Keratinocyte (primary cell): ENCODE data around the gene UGT1A4. TPM values are rescaled to one million over a fixed set of nuclear protein-coding genes. Genes with fewer than 3 reads are reported as not detected.

Experiments used
- DNase-seq: peaks from one replicate; pipeline ENCODE4 v3.0.0-alpha.2; 2011; ENCODE audit warnings: low read depth, missing footprints, low spot score
- FAIRE-seq: peaks from 2 replicates; lab custom pipeline; 2011; peaks lifted over from hg19 to GRCh38; lab: Jason Lieb, UNC
- H2AFZ ChIP-seq: 2 replicates; pipeline ENCODE4 v1.6.0; 2012; ENCODE audit warnings: low read length, control low read depth, inconsistent platforms; ENCODE audit not compliant: control insufficient read depth
- H3K27ac ChIP-seq: 2 replicates; pipeline ENCODE4 v1.5.1; 2011; ENCODE audit warnings: low read length; ENCODE audit not compliant: control insufficient read depth, insufficient read depth
- H3K27me3 ChIP-seq: 3 replicates; pipeline ENCODE4 v1.6.0; 2011; ENCODE audit warnings: low read length; ENCODE audit not compliant: control insufficient read depth, insufficient read depth; ENCODE audit errors: extremely low read depth
- H3K36me3 ChIP-seq, 2 experiments: 2 replicates in 1 of 2; 3 replicates in 1 of 2; pipeline ENCODE4 v1.5.1; 2011; ENCODE audit warnings: low read length in 2 of 2, mild to moderate bottlenecking in 1 of 2; ENCODE audit not compliant: control insufficient read depth in 2 of 2, insufficient read depth in 2 of 2; ENCODE audit errors: extremely low read depth in 1 of 2
- H3K4me1 ChIP-seq: 3 replicates; pipeline ENCODE4 v1.5.1; 2011; ENCODE audit warnings: low read length; ENCODE audit not compliant: control insufficient read depth, insufficient read depth; ENCODE audit errors: extremely low read depth
- H3K4me2 ChIP-seq: 3 replicates; pipeline ENCODE4 v1.6.0; 2011; ENCODE audit warnings: low read depth, low read length; ENCODE audit not compliant: control insufficient read depth, insufficient read depth; ENCODE audit errors: extremely low read depth
- H3K4me3 ChIP-seq, 3 experiments: fragments of 200-600 bp in 1 of 3; sonication (generic) in 1 of 3; 2 replicates in 2 of 3; 3 replicates in 1 of 3; pipeline ENCODE4 v1.5.1; 2011 to 2016; ENCODE audit warnings: low read length in 3 of 3, mild to moderate bottlenecking in 3 of 3, control low read depth in 2 of 3, inconsistent platforms in 1 of 3, low read depth in 1 of 3, mixed read lengths in 1 of 3, mixed run types in 1 of 3, moderate library complexity in 1 of 3; ENCODE audit not compliant: control insufficient read depth in 2 of 3, insufficient read depth in 2 of 3; ENCODE audit errors: extremely low read depth in 1 of 3
- H3K79me2 ChIP-seq: 2 replicates; pipeline ENCODE4 v1.6.0; 2012; ENCODE audit warnings: low read length; ENCODE audit not compliant: control insufficient read depth, insufficient read depth
- H3K9ac ChIP-seq: 3 replicates; pipeline ENCODE4 v1.6.0; 2011; ENCODE audit warnings: low read length; ENCODE audit not compliant: control insufficient read depth, insufficient read depth; ENCODE audit errors: extremely low read depth
- H3K9me1 ChIP-seq: 3 replicates; pipeline ENCODE4 v1.6.0; 2011; ENCODE audit warnings: low read length; ENCODE audit not compliant: control insufficient read depth, insufficient read depth; ENCODE audit errors: extremely low read depth
- H3K9me3 ChIP-seq: 2 replicates; pipeline ENCODE4 v1.5.1; 2012; ENCODE audit warnings: low read depth, low read length; ENCODE audit not compliant: control insufficient read depth
- H4K20me1 ChIP-seq: 3 replicates; pipeline ENCODE4 v1.6.0; 2011; ENCODE audit warnings: low read length; ENCODE audit not compliant: control insufficient read depth, insufficient read depth; ENCODE audit errors: extremely low read depth
- EZH2 ChIP-seq: IDR thresholded peaks from one replicate; pipeline ENCODE4 v1.6.1; 2012; ENCODE audit warnings: inconsistent platforms, mild to moderate bottlenecking, low read length, moderate library complexity
- dilution Hi-C: fragments of 300-500 bp; cut with MboI; formaldehyde crosslinking; loops from one replicate; pipeline ENCODE4 v1.7.0; 2020; ENCODE audit warnings: low sequenced_read_pairs; ENCODE audit not compliant: extremely low pct_ligation_motif_present
- polyA plus RNA-seq, 5 experiments: library from polyadenylated mRNA; depleted of rRNA in 3 of 5; stranded (reverse) in 3 of 5; stranded (forward) in 1 of 5; unstranded in 1 of 5; fragments of >200 nt; gene quantifications; 1 replicate in 1 of 5; 2 replicates in 3 of 5; 3 replicates in 1 of 5; pipeline versions ENCODE4 v1.2.1 to v1.2.3, GENCODE V29; 2011 to 2012; ENCODE audit warnings: missing spikeins in 2 of 5, low read depth in 1 of 5, low replicate concordance in 1 of 5
- TF ChIP-seq, protein P1 (sequence below), 3 experiments: IDR thresholded peaks in 1 of 3; conservative IDR thresholded peaks in 1 of 3; optimal IDR thresholded peaks in 1 of 3; 2 replicates in 2 of 3; 3 replicates in 1 of 3; pipeline versions ENCODE3 to v1.5.1; 2011; ENCODE audit warnings: low read length in 3 of 3, mild to moderate bottlenecking in 3 of 3, moderate library complexity in 2 of 3, control low read depth in 1 of 3, inconsistent platforms in 1 of 3; ENCODE audit not compliant: insufficient read depth in 2 of 3; ENCODE audit errors: extremely low read depth in 1 of 3

Gene UGT1A4
- polyA plus RNA-seq, 1 donor (not counting 4 experiments of a cell fraction or from before 2014, with no cell fraction given), result 2.4 TPM

DNA sequence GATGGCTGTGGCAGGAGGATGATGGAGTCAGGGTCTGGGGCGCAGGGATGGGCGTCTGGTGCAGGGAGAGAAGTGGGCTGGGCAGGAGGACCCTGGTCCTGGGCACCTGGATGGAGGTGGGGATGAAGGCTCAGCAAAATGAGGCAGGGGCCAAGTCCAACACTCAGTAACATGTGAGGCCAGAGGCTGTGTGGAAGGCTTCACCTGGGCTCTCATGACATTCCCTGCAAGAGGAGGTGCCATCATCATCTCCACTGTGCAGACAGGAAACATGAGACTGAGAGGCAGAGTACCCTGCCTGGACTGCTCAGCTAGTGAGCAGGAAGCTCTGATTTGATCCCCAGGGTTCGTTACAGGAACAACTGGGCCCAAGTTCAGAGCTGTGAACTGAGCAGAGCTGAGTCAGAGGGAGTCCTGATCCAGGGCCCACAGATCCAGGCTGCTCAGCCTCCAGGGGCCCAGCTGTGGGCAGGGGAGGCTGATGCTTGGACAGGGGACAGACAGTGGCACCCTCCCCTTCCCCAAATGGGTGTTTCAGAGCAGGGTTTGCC lies 98.9 kb downstream of the UGT1A4 start:
- Histone ChIP-seq H3K79me2 (no peaks in the 10 kb centered on the region), H3K9me1 (no peaks in the 10 kb centered on the region), H3K27me3 (peaks cover 8% of the 10 kb centered on the region), H3K4me1 (no peaks in the 10 kb centered on the region), H3K9ac (no peak overlapping the region), H3K36me3 (no peaks in the 10 kb centered on the region), H2AFZ (no peak overlapping the region), H3K4me3 (no peak overlapping the region), H3K4me2 (no peak overlapping the region), H3K9me3 (no peaks in the 10 kb centered on the region), H4K20me1 (no peaks in the 10 kb centered on the region), H3K27ac (no peak overlapping the region)
- dilution Hi-C loops, result no loop called here
- no peak for TF ChIP-seq EZH2
- TF ChIP-seq, protein P1, sequence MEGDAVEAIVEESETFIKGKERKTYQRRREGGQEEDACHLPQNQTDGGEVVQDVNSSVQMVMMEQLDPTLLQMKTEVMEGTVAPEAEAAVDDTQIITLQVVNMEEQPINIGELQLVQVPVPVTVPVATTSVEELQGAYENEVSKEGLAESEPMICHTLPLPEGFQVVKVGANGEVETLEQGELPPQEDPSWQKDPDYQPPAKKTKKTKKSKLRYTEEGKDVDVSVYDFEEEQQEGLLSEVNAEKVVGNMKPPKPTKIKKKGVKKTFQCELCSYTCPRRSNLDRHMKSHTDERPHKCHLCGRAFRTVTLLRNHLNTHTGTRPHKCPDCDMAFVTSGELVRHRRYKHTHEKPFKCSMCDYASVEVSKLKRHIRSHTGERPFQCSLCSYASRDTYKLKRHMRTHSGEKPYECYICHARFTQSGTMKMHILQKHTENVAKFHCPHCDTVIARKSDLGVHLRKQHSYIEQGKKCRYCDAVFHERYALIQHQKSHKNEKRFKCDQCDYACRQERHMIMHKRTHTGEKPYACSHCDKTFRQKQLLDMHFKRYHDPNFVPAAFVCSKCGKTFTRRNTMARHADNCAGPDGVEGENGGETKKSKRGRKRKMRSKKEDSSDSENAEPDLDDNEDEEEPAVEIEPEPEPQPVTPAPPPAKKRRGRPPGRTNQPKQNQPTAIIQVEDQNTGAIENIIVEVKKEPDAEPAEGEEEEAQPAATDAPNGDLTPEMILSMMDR (optimal IDR thresholded peaks at IDR 0.05 in 1 of 3, IDR thresholded peaks at IDR 0.05 in 1 of 3, conservative IDR thresholded peaks at IDR 0.05 in 1 of 3; ENCODE audit: extremely low read depth in 1 of 3, insufficient read depth in 2 of 3, low read length in 3 of 3), result no peak
- FAIRE-seq, result no peak
- no peak for DNase-seq

DNA sequence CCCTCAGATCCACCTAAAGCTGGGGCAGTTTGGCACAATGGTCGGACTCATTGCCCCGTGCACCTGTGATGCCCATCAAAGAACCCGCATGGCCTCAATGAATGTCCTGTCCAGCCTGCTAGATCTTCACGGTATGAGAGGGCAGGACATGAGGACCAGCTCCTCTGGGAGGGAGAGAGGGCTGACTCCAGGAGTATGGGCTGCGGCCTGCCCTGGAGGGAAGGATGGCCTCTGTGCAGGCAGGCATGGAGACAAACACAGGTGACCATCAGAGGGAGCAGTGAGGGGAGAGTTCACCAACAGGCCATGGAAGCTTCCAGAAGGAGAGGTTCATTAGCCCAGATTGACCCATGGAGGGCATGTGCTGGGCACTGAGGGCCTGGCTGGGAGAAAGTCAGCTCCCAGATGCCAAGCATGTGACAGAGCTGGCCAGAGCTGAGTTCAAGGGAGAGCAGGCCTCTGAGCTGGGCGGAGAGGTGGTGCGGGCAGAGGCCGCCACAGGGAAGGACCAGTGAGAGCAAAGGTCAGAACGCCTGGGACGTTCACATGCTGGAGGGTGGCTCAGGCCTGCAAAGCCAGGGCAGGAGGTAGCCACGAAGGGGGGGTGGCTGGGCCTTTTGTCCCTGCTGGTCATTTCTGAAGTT lies 99.6 kb downstream of the UGT1A4 start:
- FAIRE-seq (no peak), DNase-seq (no peak)
- H3K4me3 ChIP-seq, result no peak overlapping the region
- no peak overlapping the region for H3K9ac ChIP-seq
- no peak overlapping the region for H3K4me2 ChIP-seq
- H3K36me3 ChIP-seq, result no peaks in the 10 kb centered on the region
- H3K9me3 ChIP-seq, result no peaks in the 10 kb centered on the region
- H2AFZ ChIP-seq, result no peak overlapping the region
- no peaks in the 10 kb centered on the region for H3K79me2 ChIP-seq
- no peaks in the 10 kb centered on the region for H3K9me1 ChIP-seq
- dilution Hi-C loops, result no loop called here
- H3K27me3 ChIP-seq, result peaks cover 5% of the 10 kb centered on the region
- TF ChIP-seq EZH2, result no peak
- TF ChIP-seq, protein P1 (optimal IDR thresholded peaks at IDR 0.05 in 1 of 3, IDR thresholded peaks at IDR 0.05 in 1 of 3, conservative IDR thresholded peaks at IDR 0.05 in 1 of 3; ENCODE audit: extremely low read depth in 1 of 3, insufficient read depth in 2 of 3, low read length in 3 of 3), result no peak
- H3K4me1 ChIP-seq, result no peaks in the 10 kb centered on the region
- H4K20me1 ChIP-seq, result no peaks in the 10 kb centered on the region
- no peak overlapping the region for H3K27ac ChIP-seq
